ENCODE results near the gene SLC25A5. TPM values are rescaled to one million over a fixed set of nuclear protein-coding genes. Genes with fewer than 3 reads are reported as not detected.

Gene SLC25A5
- total and polyA plus RNA-seq, 10 donors = 146 to 256 (median 232) TPM

DNA sequence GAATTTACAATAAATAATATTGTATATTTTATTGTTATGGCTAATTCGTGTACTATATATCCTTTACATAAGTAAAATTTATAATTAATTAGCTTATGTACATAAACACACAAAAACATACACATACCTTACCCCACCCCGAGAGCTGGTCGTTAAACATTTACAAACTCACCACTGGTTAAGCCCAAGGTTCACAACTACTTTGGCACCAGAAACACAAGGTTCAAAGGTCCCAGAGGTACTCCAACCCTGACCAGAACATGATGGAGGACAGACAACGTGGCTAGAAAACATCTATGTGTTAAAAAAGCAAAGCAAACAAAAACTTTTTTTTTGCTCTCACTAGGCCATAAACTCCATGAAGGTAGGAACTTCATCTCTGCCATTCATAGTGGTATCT is 37.7 kb downstream of the SLC25A5 start:
- Histone ChIP-seq H3K27ac (no peak overlapping the region), H3K9me3 (no peaks in the 10 kb centered on the region), H3K4me1 (peaks cover 0 to 14% (median 0%) of the 10 kb centered on the region in 6 donors), H3K27me3 (replicated peaks in 1 of 7) (no peaks in the 10 kb centered on the region), H3K4me3 (no peak overlapping the region), H3K36me3 (no peaks in the 10 kb centered on the region)
- no peak for DNase-seq
- intact Hi-C loops (cut with DNase I; ENCODE audit: low total_unique reads) = no loop called here
- TF ChIP-seq POLR2AphosphoS5 (IDR thresholded peaks at IDR 0.05) (no peak), POLR2A (IDR thresholded peaks at IDR 0.05) (no peak)
- TF ChIP-seq, protein P1, sequence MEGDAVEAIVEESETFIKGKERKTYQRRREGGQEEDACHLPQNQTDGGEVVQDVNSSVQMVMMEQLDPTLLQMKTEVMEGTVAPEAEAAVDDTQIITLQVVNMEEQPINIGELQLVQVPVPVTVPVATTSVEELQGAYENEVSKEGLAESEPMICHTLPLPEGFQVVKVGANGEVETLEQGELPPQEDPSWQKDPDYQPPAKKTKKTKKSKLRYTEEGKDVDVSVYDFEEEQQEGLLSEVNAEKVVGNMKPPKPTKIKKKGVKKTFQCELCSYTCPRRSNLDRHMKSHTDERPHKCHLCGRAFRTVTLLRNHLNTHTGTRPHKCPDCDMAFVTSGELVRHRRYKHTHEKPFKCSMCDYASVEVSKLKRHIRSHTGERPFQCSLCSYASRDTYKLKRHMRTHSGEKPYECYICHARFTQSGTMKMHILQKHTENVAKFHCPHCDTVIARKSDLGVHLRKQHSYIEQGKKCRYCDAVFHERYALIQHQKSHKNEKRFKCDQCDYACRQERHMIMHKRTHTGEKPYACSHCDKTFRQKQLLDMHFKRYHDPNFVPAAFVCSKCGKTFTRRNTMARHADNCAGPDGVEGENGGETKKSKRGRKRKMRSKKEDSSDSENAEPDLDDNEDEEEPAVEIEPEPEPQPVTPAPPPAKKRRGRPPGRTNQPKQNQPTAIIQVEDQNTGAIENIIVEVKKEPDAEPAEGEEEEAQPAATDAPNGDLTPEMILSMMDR (IDR thresholded peaks at IDR 0.05 in 8 of 11, conservative IDR thresholded peaks at IDR 0.05 in 3 of 11) = no peak
- WGBS, 5 donors = 74 to 94% (median 86%) methylated on average over 4 of the region's 4 CpGs

DNA sequence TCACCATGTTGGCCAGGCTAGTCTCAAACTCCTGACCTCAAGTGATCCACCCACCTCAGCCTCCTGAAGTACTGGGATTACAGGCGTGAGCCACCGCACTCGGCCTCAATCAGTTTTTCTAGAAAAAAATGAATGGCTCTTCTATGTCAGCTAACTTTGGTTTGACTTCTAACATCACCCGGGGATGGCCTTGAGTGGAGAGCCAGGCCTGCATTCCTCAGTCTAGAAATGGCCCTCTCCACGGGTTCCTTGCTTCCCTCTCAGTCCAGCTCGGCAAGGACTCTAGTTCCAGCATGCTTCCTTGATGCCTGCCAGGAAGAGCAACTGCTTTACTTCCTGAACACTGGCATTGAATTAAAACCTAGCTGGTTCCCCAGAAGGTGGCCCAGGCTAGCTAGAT is 39.0 kb downstream of the SLC25A5 start:
- Histone ChIP-seq H3K4me1 (peaks cover 0 to 12% (median 0%) of the 10 kb centered on the region in 6 donors), H3K4me3 (no peak overlapping the region), H3K9me3 (no peaks in the 10 kb centered on the region), H3K27me3 (replicated peaks in 1 of 7) (no peaks in the 10 kb centered on the region), H3K36me3 (no peaks in the 10 kb centered on the region), H3K27ac (no peak overlapping the region)
- DNase-seq = no peak
- no peak for TF ChIP-seq POLR2A (IDR thresholded peaks at IDR 0.05)
- TF ChIP-seq, protein P1 (IDR thresholded peaks at IDR 0.05 in 8 of 11, conservative IDR thresholded peaks at IDR 0.05 in 3 of 11) = no peak
- TF ChIP-seq POLR2AphosphoS5 (IDR thresholded peaks at IDR 0.05) = no peak
- intact Hi-C loops (cut with DNase I; ENCODE audit: low total_unique reads) = no loop called here
- WGBS, 5 donors = 75 to 93% (median 80%) methylated on average over 6 of the region's 6 CpGs

DNA sequence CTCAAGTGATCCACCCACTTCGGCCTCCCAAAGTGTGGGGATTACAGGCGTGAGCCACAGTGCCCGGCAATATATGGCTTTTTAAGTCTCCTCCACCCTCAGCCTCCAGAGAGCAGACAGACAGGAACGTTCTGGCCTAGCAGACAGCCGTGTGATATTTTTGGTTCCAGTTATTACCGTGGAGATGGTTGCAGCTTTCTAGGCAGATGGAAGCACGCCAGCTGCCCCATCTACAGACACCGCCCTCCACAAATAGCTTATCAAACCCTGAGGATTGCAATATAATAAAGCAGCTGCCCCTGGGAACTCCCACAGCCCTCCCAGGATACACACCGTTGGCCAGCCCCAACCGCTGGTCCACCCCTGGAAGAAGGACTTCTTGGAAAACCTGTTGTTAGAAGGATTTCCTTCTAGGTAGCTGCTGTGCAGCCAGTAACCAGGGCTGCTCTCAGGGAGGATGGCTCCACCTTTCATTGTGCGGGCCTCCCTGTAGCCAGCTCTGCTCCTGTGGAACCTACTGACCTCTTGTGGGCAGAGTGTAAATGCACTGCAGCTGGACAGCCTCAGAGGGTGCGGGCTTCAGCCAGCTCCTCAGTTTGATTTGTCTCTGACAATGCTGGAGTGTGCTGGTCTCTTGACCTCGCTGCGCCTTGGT is 44.0 kb downstream of the SLC25A5 start:
- no peak overlapping the region for H3K4me3 ChIP-seq
- WGBS, 5 donors = 40 to 65% (median 58%) methylated on average over 5 to 14 of the region's 14 CpGs
- intact Hi-C loops (cut with DNase I; ENCODE audit: low total_unique reads) = no loop called here
- H3K27me3 ChIP-seq (replicated peaks in 1 of 7) = no peaks in the 10 kb centered on the region
- H3K27ac ChIP-seq = no peak overlapping the region
- peaks cover 0 to 5% (median 0%) of the 10 kb centered on the region in 6 donors for H3K4me1 ChIP-seq
- no peak for TF ChIP-seq POLR2A (IDR thresholded peaks at IDR 0.05)
- TF ChIP-seq, protein P1 (IDR thresholded peaks at IDR 0.05 in 8 of 11, conservative IDR thresholded peaks at IDR 0.05 in 3 of 11) = peak in 9 of 11 experiments; percentile 17 to 64 (median 44)
- no peak for TF ChIP-seq POLR2AphosphoS5 (IDR thresholded peaks at IDR 0.05)
- H3K9me3 ChIP-seq = no peaks in the 10 kb centered on the region
- DNase-seq = no peak
- no peaks in the 10 kb centered on the region for H3K36me3 ChIP-seq

DNA sequence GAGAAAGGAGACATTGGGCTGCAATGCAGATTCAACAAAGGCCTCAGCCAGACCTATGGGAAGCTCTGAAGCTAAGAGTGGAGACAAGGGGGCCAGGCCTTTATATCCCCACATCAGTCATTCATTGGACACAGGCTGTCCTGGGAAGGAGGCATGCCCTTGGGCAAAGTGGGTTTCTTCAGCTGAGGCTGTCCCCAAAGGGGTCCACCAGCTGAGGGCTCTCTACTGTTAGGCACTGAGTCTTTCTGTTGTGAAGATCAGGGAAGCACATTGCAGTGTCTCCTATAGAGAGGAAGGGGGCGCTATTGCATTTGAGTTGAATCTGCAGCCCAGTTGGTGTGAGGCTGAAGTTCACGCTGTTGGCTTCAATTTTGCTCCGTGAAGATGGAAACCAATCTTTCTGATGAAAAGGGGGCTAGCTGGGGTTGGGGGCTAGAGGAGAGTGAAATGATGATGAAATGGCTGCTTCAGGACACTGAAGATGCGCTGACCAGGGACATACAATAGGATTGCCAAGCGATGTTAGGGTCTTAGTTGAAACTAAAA is 48.0 kb downstream of the SLC25A5 start:
- TF ChIP-seq, protein P1 (IDR thresholded peaks at IDR 0.05 in 8 of 11, conservative IDR thresholded peaks at IDR 0.05 in 3 of 11) = peak; percentile 70 to 90 (median 83)
- no peak for TF ChIP-seq POLR2A (IDR thresholded peaks at IDR 0.05)
- no peak for DNase-seq
- Histone ChIP-seq H3K27ac (no peak overlapping the region), H3K36me3 (no peaks in the 10 kb centered on the region), H3K4me1 (peaks cover 0 to 5% (median 0%) of the 10 kb centered on the region in 6 donors), H3K4me3 (no peak overlapping the region), H3K9me3 (no peaks in the 10 kb centered on the region), H3K27me3 (replicated peaks in 1 of 7) (no peaks in the 10 kb centered on the region)
- intact Hi-C loops (cut with DNase I; ENCODE audit: low total_unique reads) = loop anchor here (5.0 kb wide), 1 partner anchor 211 kb away; no protein-coding TSS in a partner anchor
- 34 to 44% (median 35%) methylated on average over 4 to 5 of the region's 5 CpGs for WGBS, 5 donors
